AG04449 (cell line): Measurements from ENCODE around the gene RSBN1L.
A peak's percentile ranks its signal among the peaks of the same experiment; 100 is the strongest.

Experiments used
- CTCF ChIA-PET: fragments of 350-600 bp; formaldehyde crosslinking; extraction: SDS; loops from one replicate; lab custom pipeline; 2021; ENCODE audit warnings: antibody characterized with exemption; lab: Yijun Ruan, JAX
- POLR2A ChIA-PET: fragments of 400-600, 350-600 bp; formaldehyde crosslinking; extraction: SDS; loops from one replicate; lab custom pipeline; 2020; ENCODE audit warnings: antibody characterized with exemption, inconsistent platforms; lab: Yijun Ruan, JAX
- DNase-seq: peaks from one replicate; pipeline ENCODE4 v3.0.0-alpha.2; 2010; ENCODE audit warnings: low read depth, low spot score
- H3K4me3 ChIP-seq: 2 replicates; pipeline ENCODE4 v1.5.1; 2011; ENCODE audit warnings: low read depth, mild to moderate bottlenecking, control low read depth, low read length
- TF ChIP-seq, protein P1 (sequence below): IDR thresholded peaks from one replicate; pipeline ENCODE4 v1.5.1; 2011; ENCODE audit warnings: mild to moderate bottlenecking, moderate library complexity, low read length, control low read depth, inconsistent platforms; ENCODE audit not compliant: insufficient read depth; ENCODE audit errors: missing control alignments

RSBN1L gene

GRCh38 chr7:77731716-77732115, 35.5 kb downstream of the RSBN1L start:
- H3K4me3 ChIP-seq, result no peak overlapping the region
- CTCF ChIA-PET, result interaction anchor here (0.7 to 0.9 kb wide), 2 partner anchors 10 to 28 kb away, joined by 4 to 5 read pairs; no protein-coding TSS in a partner anchor
- DNase-seq, result no peak
- TF ChIP-seq, protein P1, sequence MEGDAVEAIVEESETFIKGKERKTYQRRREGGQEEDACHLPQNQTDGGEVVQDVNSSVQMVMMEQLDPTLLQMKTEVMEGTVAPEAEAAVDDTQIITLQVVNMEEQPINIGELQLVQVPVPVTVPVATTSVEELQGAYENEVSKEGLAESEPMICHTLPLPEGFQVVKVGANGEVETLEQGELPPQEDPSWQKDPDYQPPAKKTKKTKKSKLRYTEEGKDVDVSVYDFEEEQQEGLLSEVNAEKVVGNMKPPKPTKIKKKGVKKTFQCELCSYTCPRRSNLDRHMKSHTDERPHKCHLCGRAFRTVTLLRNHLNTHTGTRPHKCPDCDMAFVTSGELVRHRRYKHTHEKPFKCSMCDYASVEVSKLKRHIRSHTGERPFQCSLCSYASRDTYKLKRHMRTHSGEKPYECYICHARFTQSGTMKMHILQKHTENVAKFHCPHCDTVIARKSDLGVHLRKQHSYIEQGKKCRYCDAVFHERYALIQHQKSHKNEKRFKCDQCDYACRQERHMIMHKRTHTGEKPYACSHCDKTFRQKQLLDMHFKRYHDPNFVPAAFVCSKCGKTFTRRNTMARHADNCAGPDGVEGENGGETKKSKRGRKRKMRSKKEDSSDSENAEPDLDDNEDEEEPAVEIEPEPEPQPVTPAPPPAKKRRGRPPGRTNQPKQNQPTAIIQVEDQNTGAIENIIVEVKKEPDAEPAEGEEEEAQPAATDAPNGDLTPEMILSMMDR, result no peak
- POLR2A ChIA-PET, result no interaction called here

GRCh38 chr7:77734659-77735421, 38.6 kb downstream of the RSBN1L start:
- CTCF ChIA-PET, result interaction anchor here (1.0 kb wide), 1 partner anchor 25 kb away, joined by 3 read pairs; no protein-coding TSS in a partner anchor

GRCh38 chr7:77735457-77735856, 39.2 kb downstream of the RSBN1L start:
- ChIA-PET POLR2A (no interaction called here), CTCF (interaction anchor here (1.0 kb wide), 1 partner anchor 24 kb away, joined by 3 read pairs; no protein-coding TSS in a partner anchor)
- TF ChIP-seq, protein P1, result no peak

More at GRCh38 chr7:77734659-77735421, 38.6 kb downstream of the RSBN1L start:
- DNase-seq, result no peak
- TF ChIP-seq, protein P1, result no peak
- POLR2A ChIA-PET, result no interaction called here
- no peak overlapping the region for H3K4me3 ChIP-seq

DNA sequence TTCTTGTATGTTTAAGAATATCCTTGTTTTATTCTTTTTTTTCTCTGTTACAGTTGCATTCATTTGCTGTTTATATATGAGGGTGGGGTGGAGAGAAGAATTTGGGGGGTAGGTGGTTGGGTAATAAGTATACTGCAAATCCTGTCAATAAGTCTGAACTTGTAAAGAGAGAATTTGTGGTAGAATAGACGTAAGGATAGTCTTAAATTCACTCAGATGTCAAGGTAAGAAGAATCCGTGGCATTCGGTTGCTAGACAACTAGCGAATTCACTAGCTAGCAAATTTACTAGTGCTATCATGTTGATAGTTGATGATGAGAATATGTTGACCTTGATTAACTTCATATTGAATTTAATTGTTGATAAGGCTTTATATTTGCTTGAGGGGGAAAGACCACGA, 40.7 kb downstream of the RSBN1L start:
- POLR2A ChIA-PET, result no interaction called here
- no peak overlapping the region for H3K4me3 ChIP-seq
- TF ChIP-seq, protein P1, result no peak
- DNase-seq, result no peak
- CTCF ChIA-PET, result interaction anchor here (1.2 to 1.7 kb wide), 2 partner anchors 23 to 85 kb away, joined by 6 to 7 read pairs; no protein-coding TSS in a partner anchor

More at GRCh38 chr7:77735457-77735856, 39.2 kb downstream of the RSBN1L start:
- no peak overlapping the region for H3K4me3 ChIP-seq
- DNase-seq, result no peak

DNA sequence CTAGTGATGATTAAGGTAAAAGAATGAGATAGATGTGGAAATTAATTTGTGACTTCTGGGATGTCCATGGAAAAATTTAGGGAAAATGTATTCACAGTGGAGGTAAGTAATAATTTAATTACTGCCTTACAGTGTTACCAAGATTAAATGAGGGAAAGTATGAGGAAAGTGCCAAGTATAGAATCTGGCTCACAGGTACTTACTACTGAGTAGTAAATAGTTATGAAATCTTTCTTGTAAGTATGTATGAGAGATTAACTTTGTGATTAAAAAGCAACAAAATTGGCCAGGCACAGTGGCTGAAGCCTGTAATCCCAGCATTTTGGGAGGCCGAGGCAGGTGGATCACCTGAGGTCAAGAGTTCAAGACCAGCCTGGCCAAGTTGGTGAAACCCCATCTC, 42.1 kb downstream of the RSBN1L start:
- POLR2A ChIA-PET, result no interaction called here
- no peak for DNase-seq
- no peak overlapping the region for H3K4me3 ChIP-seq
- CTCF ChIA-PET, result no interaction called here
- TF ChIP-seq, protein P1, result no peak

GRCh38 chr7:77738871-77739270, 42.6 kb downstream of the RSBN1L start:
- no peak overlapping the region for H3K4me3 ChIP-seq
- peak; percentile 59 for DNase-seq
- ChIA-PET CTCF (interaction anchor here (0.9 kb wide), 1 partner anchor 20 kb away, joined by 4 read pairs; no protein-coding TSS in a partner anchor), POLR2A (no interaction called here)
- TF ChIP-seq, protein P1, result no peak
